Sigmoid colon (tissue), 7 donors: Measurements from ENCODE around the gene SMDT1. TPM values are rescaled to one million over a fixed set of nuclear protein-coding genes. Genes with fewer than 3 reads are reported as not detected.
A peak's percentile ranks its signal among the peaks of the same experiment; 100 is the strongest.

Experiments
- DNase-seq: peaks from one replicate; pipeline ENCODE4 v3.0.0-alpha.2; 2019
- H3K27ac ChIP-seq, 4 donors: fragments of 200-600 bp; sonication (generic); one replicate each; pipeline ENCODE4 v1.5.1; 2016 to 2019; ENCODE audit warnings: mild to moderate bottlenecking in 1 of 4
- H3K27me3 ChIP-seq, 3 donors: fragments of 200-600 bp; sonication (generic); one replicate each; pipeline ENCODE4 v1.5.1; 2019; ENCODE audit warnings: mild to moderate bottlenecking in 1 of 3
- H3K36me3 ChIP-seq, 4 donors: fragments of 200-600 bp; sonication (generic); one replicate each; pipeline ENCODE4 v1.5.1; 2016 to 2019
- H3K4me1 ChIP-seq, 4 donors: fragments of 200-600 bp; sonication (generic); one replicate each; pipeline ENCODE4 v1.5.1; 2017 to 2019
- H3K4me3 ChIP-seq, 4 donors: fragments of 200-600 bp; sonication (generic); one replicate each; pipeline ENCODE4 v1.5.1; 2017 to 2019; ENCODE audit warnings: mild to moderate bottlenecking in 2 of 4, moderate library complexity in 1 of 4
- H3K9me3 ChIP-seq, 4 donors: fragments of 200-600 bp in 3 of 4; sonication (generic) in 3 of 4; one replicate each; pipeline versions ENCODE4 v1.5.1 to v1.6.1; 2013 to 2019
- CTCF ChIP-seq, 4 experiments: fragments of 450-650 bp in 3 of 4; fragments of 200-600 bp in 1 of 4; IDR thresholded peaks; one replicate each; pipeline ENCODE4 v1.5.1; 2016 to 2019; ENCODE audit warnings: antibody characterized with exemption in 4 of 4, mild to moderate bottlenecking in 3 of 4, moderate library complexity in 2 of 4
- EP300 ChIP-seq, 4 donors: sonication (generic); formaldehyde crosslinking; IDR thresholded peaks; one replicate each; pipeline ENCODE4 v1.6.1; 2017; ENCODE audit warnings: antibody characterized with exemption in 4 of 4
- POLR2A ChIP-seq, 2 donors: fragments of 450-650 bp; IDR thresholded peaks; one replicate each; pipeline ENCODE4 v1.6.1; 2016; ENCODE audit warnings: antibody characterized with exemption in 2 of 2, mild to moderate bottlenecking in 2 of 2, moderate library complexity in 2 of 2
- POLR2AphosphoS5 ChIP-seq, 4 donors: sonication (generic); formaldehyde crosslinking; IDR thresholded peaks; one replicate each; pipeline ENCODE4 v1.6.1; 2017; ENCODE audit warnings: antibody characterized with exemption in 4 of 4
- WGBS, 2 donors: extraction: QIAGEN DNeasy Blood & Tissue Kit; methylation state at CpG; one replicate each; pipeline ENCODE4 v1.1.7; 2013; 5-methylcytosine and 5-hydroxymethylcytosine counted together
- intact Hi-C: fragments of 100-400 bp; cut with DNase I; formaldehyde crosslinking; loops from one replicate; pipeline ENCODE4 v1.15.1; 2023
- polyA plus RNA-seq, 3 donors: library from polyadenylated mRNA; stranded (reverse); fragments of 200-250 nt; gene quantifications; one replicate each; pipeline ENCODE4 v1.2.3, GENCODE V29; 2013
- total RNA-seq, 4 donors: library from RNA; depleted of rRNA; stranded (reverse); fragments of >200 nt; gene quantifications; one replicate each; pipeline ENCODE4 v1.1.0, GENCODE V29; 2016
- donor health status: healthy with polysubstance abuse.
- donor health status: Bipolar disorder and iron deficiency.
- donor health status: healthy.

Gene SMDT1
- total and polyA plus RNA-seq, 7 donors = 12.1 to 187 (median 23.9) TPM

DNA sequence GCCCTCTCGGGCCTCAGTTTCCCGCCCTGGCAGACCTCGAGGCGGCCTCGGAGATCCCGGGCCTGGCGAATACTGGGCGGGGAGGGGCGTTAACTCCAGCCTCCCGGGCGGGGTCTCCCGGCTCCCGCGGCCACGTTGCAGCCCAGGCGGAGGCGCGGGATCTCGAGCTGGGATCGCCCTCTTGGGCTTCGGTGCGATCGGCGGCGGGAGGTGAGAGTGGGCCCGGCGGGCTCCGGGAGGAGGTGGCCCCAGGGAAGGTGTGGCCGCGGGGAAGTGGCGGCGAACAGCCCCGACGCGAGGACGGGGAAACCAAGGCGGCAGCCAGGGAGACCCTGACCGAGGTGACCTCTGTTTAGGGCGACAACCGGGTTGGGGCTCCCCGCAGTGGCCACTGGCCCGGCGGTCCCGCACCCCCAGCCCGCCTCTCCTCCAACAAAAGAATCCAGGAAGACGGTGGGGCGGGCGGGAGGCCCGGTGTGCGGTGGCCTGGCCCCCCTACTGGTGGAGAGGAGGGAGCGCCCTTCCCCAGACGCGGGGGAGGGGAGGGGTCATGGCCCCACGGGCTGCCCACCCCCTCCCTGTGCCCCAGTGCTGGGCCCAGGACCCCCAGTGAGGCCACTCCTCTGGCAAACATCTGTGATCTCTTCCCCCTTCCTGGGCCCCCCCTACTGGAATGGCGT, 5.2 kb upstream of the SMDT1 start, which contains the start of gene PHETA2:
Gene PHETA2, plus strand, starts transcription at position 117 of the 680 bp plus-strand sequence. CDS start 3,046 bp downstream, outside the sequence.
- Histone ChIP-seq H3K27ac (peak within 1 kb of the TSS; percentile 90 to 93 (median 92)), H3K27me3 (no peaks in the 10 kb centered on the region), H3K4me3 (peak within 1 kb of the TSS; percentile 74 to 82 (median 78)), H3K36me3 (peaks cover 0 to 20% (median 6%) of the 10 kb centered on the region in 4 donors), H3K9me3 (no peaks in the 10 kb centered on the region), H3K4me1 (peaks cover 0 to 64% (median 57%) of the 10 kb centered on the region in 4 donors)
- no peak for DNase-seq
- TF ChIP-seq CTCF (IDR thresholded peaks at IDR 0.05) = peak in 3 of 4 experiments; percentile 53 to 70 (median 56)
- peak in 1 of 4 donors; percentile 47 for TF ChIP-seq POLR2AphosphoS5 (IDR thresholded peaks at IDR 0.05)
- no peak for TF ChIP-seq POLR2A (IDR thresholded peaks at IDR 0.05)
- WGBS, 2 donors = 1% methylated on average over 55 of the region's 55 CpGs
- intact Hi-C loops = loop anchor here (10.0 kb wide), 1 partner anchor 389 kb away; the partner anchor contains the start of gene SNU13

DNA sequence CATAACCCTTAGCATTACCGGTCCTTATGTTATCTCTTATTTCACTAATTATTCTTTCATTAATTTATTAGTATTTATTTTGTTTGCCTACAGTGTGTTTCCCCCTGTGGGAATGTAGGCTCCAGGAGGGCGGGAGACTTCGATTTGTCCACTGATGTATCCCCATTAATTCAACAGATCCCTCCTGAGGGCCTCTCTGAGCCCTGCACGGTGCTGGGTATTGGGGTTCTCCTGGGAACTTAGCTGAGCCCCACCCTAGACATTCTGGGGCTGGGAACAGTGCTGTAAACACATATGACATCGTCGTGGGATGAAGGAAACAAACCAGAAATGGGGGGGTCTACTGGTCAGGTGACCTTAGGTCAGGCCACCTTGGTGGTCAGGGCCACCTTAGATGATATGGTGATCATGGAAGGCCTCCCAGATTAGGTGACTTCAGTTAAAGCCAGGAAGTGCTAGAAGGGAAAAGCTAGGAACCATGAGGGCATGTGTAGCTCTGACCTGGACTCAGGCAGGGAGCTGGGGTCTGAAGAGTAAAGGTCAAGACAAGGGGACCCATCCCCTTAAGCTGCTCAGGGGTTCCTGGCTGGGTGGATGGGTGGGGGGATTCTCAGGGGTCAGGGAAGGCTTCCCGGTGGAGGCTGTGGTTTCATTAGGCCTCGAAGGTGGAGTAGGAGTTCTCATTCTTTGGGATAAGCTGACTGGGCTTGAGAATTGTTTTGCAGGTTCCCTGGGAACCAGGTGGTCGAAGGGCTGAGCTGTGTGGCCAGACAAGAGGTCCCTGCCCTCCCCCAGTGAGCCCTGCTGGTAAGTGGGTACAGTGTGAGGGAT, 4.4 kb upstream of the SMDT1 start:
- no peak for DNase-seq
- Histone ChIP-seq H3K4me3 (peak overlapping the region; percentile 74 to 82 (median 78)), H3K9me3 (no peaks in the 10 kb centered on the region), H3K4me1 (peaks cover 0 to 56% (median 51%) of the 10 kb centered on the region in 4 donors), H3K36me3 (peaks cover 0 to 20% (median 6%) of the 10 kb centered on the region in 4 donors), H3K27me3 (no peaks in the 10 kb centered on the region), H3K27ac (peak overlapping the region; percentile 90 to 93 (median 92))
- intact Hi-C loops = loop anchor here (5.0 to 10.0 kb wide), 2 partner anchors 292 to 390 kb away; partner anchors contain the start of gene SNU13
- TF ChIP-seq POLR2A (IDR thresholded peaks at IDR 0.05) (no peak), EP300 (IDR thresholded peaks at IDR 0.05) (no peak), POLR2AphosphoS5 (IDR thresholded peaks at IDR 0.05) (no peak), CTCF (IDR thresholded peaks at IDR 0.05) (no peak)
- WGBS, 2 donors = 58 to 73% methylated on average over 9 of the region's 9 CpGs

- WGBS, 2 donors = 93 to 96% methylated on average over 20 of the region's 20 CpGs
- Histone ChIP-seq H3K27me3 (no peaks in the 10 kb centered on the region), H3K4me3 (no peak overlapping the region), H3K9me3 (no peaks in the 10 kb centered on the region), H3K4me1 (peaks cover 0 to 58% (median 50%) of the 10 kb centered on the region in 4 donors), H3K27ac (peak overlapping the region; percentile 93 to 99 (median 98)), H3K36me3 (peaks cover 0 to 22% (median 6%) of the 10 kb centered on the region in 4 donors)
- intact Hi-C loops = loop anchor here (5.0 to 10.0 kb wide), 2 partner anchors 290 to 392 kb away; partner anchors contain the start of gene SNU13
- DNase-seq = peak; percentile 66
- TF ChIP-seq POLR2AphosphoS5 (IDR thresholded peaks at IDR 0.05) (no peak), POLR2A (IDR thresholded peaks at IDR 0.05) (no peak), EP300 (IDR thresholded peaks at IDR 0.05) (no peak), CTCF (IDR thresholded peaks at IDR 0.05) (no peak)
These were observed 2.6 kb upstream of the SMDT1 start for GRCh38 chr22:42076764-42077485.

- Histone ChIP-seq H3K36me3 (peaks cover 0 to 29% (median 9%) of the 10 kb centered on the region in 4 donors), H3K9me3 (no peaks in the 10 kb centered on the region), H3K27ac (peak overlapping the region; percentile 93 to 99 (median 98)), H3K4me1 (peaks cover 0 to 61% (median 49%) of the 10 kb centered on the region in 4 donors), H3K4me3 (no peak overlapping the region), H3K27me3 (no peaks in the 10 kb centered on the region)
- WGBS, 2 donors = 91 to 95% methylated on average over 21 of the region's 21 CpGs
- DNase-seq = no peak
- intact Hi-C loops = loop anchor here (5.0 to 10.0 kb wide), 2 partner anchors 290 to 393 kb away; partner anchors contain the start of gene SNU13
- no peak for TF ChIP-seq CTCF (IDR thresholded peaks at IDR 0.05)
- no peak for TF ChIP-seq POLR2AphosphoS5 (IDR thresholded peaks at IDR 0.05)
- no peak for TF ChIP-seq EP300 (IDR thresholded peaks at IDR 0.05)
- TF ChIP-seq POLR2A (IDR thresholded peaks at IDR 0.05) = no peak
These were observed 1.9 kb upstream of the SMDT1 start for GRCh38 chr22:42077486-42078125.
